ENCODE data around the gene SYNC.

- TF ChIP-seq, protein P1, sequence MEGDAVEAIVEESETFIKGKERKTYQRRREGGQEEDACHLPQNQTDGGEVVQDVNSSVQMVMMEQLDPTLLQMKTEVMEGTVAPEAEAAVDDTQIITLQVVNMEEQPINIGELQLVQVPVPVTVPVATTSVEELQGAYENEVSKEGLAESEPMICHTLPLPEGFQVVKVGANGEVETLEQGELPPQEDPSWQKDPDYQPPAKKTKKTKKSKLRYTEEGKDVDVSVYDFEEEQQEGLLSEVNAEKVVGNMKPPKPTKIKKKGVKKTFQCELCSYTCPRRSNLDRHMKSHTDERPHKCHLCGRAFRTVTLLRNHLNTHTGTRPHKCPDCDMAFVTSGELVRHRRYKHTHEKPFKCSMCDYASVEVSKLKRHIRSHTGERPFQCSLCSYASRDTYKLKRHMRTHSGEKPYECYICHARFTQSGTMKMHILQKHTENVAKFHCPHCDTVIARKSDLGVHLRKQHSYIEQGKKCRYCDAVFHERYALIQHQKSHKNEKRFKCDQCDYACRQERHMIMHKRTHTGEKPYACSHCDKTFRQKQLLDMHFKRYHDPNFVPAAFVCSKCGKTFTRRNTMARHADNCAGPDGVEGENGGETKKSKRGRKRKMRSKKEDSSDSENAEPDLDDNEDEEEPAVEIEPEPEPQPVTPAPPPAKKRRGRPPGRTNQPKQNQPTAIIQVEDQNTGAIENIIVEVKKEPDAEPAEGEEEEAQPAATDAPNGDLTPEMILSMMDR (IDR thresholded peaks at IDR 0.05): no peak
- TF ChIP-seq POLR2AphosphoS5 (IDR thresholded peaks at IDR 0.05; ENCODE audit: insufficient read depth in 1 of 2, low read depth in 1 of 2): peak in 1 of 2 donors; percentile 73
- peak in 1 of 2 donors; percentile 23 for TF ChIP-seq POLR2A (IDR thresholded peaks at IDR 0.05)
Measured at GRCh38 chr1:32702599-32703478, at the start of gene SYNC.
